ENCODE measurements around the gene BMAL1. TPM values are rescaled to one million over a fixed set of nuclear protein-coding genes. Genes with fewer than 3 reads are reported as not detected.

Gene BMAL1
- total and polyA plus RNA-seq, 2 of the 8 experiments (the other 6 are each of a cell fraction or from before 2014, with no cell fraction given): 6.8 to 6.9 TPM

DNA sequence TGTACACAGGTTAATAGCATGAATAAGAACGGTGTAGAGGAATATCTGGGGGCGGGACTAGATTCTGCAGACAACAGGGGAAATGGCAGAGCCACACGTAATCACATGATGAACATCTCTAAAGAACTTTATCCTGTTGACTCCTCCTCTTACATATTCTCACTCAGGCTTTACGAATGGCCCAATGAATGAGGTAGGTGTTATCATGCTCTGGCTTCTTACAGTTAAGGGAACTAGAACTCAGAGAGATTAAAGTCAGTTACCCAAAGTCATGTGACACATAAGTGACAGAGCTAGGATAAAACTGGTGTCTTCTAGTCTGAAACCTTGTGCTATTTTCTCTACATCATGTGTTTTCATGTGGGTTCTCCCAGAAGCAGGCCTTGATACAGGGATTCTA, 49.0 kb upstream of the BMAL1 start (continued):
- TF ChIP-seq CHD7 (IDR thresholded peaks at IDR 0.05; ENCODE audit: insufficient replicate concordance, low read length) (no peak), CREB1 (IDR thresholded peaks at IDR 0.05) (no peak), SP2 (IDR thresholded peaks at IDR 0.05; ENCODE audit: low read length) (no peak), EGR1 (IDR thresholded peaks at IDR 0.05; ENCODE audit: borderline replicate concordance, low read depth, low read length) (no peak), KDM5A (IDR thresholded peaks at IDR 0.05; ENCODE audit: low read length) (no peak), BCL11A (IDR thresholded peaks at IDR 0.05; ENCODE audit: low read depth in 2 of 2, low read length in 2 of 2) (no peak), SRF (IDR thresholded peaks at IDR 0.05; ENCODE audit: low read depth, low read length) (no peak), KDM1A (IDR thresholded peaks at IDR 0.05; ENCODE audit: borderline replicate concordance, low read length) (no peak), SIX5 (IDR thresholded peaks at IDR 0.05; ENCODE audit: low read depth, low read length) (no peak)
- TF ChIP-seq, protein P1, sequence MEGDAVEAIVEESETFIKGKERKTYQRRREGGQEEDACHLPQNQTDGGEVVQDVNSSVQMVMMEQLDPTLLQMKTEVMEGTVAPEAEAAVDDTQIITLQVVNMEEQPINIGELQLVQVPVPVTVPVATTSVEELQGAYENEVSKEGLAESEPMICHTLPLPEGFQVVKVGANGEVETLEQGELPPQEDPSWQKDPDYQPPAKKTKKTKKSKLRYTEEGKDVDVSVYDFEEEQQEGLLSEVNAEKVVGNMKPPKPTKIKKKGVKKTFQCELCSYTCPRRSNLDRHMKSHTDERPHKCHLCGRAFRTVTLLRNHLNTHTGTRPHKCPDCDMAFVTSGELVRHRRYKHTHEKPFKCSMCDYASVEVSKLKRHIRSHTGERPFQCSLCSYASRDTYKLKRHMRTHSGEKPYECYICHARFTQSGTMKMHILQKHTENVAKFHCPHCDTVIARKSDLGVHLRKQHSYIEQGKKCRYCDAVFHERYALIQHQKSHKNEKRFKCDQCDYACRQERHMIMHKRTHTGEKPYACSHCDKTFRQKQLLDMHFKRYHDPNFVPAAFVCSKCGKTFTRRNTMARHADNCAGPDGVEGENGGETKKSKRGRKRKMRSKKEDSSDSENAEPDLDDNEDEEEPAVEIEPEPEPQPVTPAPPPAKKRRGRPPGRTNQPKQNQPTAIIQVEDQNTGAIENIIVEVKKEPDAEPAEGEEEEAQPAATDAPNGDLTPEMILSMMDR (IDR thresholded peaks at IDR 0.05; ENCODE audit: control extremely low read depth in 1 of 3, insufficient read depth in 1 of 3, low read depth in 1 of 3, low read length in 3 of 3): no peak

Measured in H1 (cell line).